Measurements from ENCODE around the gene SLC38A3. TPM values are rescaled to one million over a fixed set of nuclear protein-coding genes. Genes with fewer than 3 reads are reported as not detected.
A peak's percentile ranks its signal among the peaks of the same experiment; 100 is the strongest.
"Not testable (repeated sequence)": the region's sequence is repeated elsewhere in the genome, so short reads cannot be mapped to it uniquely, and the experiment has no call there.

SLC38A3 gene
- total RNA-seq, 4 donors from 2014 or later: 0.56 to 1.5 (median 0.84) TPM; not detected in 1

GRCh38 chr3:50261505-50261904 lies 56.4 kb downstream of the SLC38A3 start:
- ATAC-seq (ENCODE audit: low FRiP score) (no peak), DNase-seq (ENCODE audit: low spot score) (no peak)
- no peak for TF ChIP-seq CTCF (IDR thresholded peaks at IDR 0.05)

GRCh38 chr3:50262200-50262599 lies 57.1 kb downstream of the SLC38A3 start:
- DNase-seq (ENCODE audit: low spot score); ATAC-seq (ENCODE audit: low FRiP score): not testable (repeated sequence)

GRCh38 chr3:50262778-50263177 lies 57.7 kb downstream of the SLC38A3 start:
- no peak for TF ChIP-seq CTCF (IDR thresholded peaks at IDR 0.05)
- no peak for ATAC-seq (ENCODE audit: low FRiP score)

GRCh38 chr3:50263478-50264382 lies 58.7 kb downstream of the SLC38A3 start:
- no peak for ATAC-seq (ENCODE audit: low FRiP score)
- DNase-seq (ENCODE audit: low spot score): no peak
- TF ChIP-seq CTCF (IDR thresholded peaks at IDR 0.05): no peak

More at GRCh38 chr3:50262778-50263177, 57.7 kb downstream of the SLC38A3 start:
- no peak for DNase-seq (ENCODE audit: low spot score)

- no peak for TF ChIP-seq CTCF (IDR thresholded peaks at IDR 0.05)
Measured at GRCh38 chr3:50264383-50264963, 59.4 kb downstream of the SLC38A3 start.

GRCh38 chr3:50264964-50265485 lies 60.0 kb downstream of the SLC38A3 start:
- TF ChIP-seq CTCF (IDR thresholded peaks at IDR 0.05): no peak
- DNase-seq (ENCODE audit: low spot score) (no peak), ATAC-seq (ENCODE audit: low FRiP score) (peak; percentile 25)

More at GRCh38 chr3:50264383-50264963, 59.4 kb downstream of the SLC38A3 start:
- peak; percentile 74 for ATAC-seq (ENCODE audit: low FRiP score)
- DNase-seq (ENCODE audit: low spot score): no peak

- no peak for TF ChIP-seq CTCF (IDR thresholded peaks at IDR 0.05)
- no peak for DNase-seq (ENCODE audit: low spot score)
- ATAC-seq (ENCODE audit: low FRiP score): no peak
Measured at GRCh38 chr3:50265571-50265970, 60.5 kb downstream of the SLC38A3 start.
